Heart right ventricle (tissue), 16 donors: ENCODE data around the gene TTYH3. TPM values are rescaled to one million over a fixed set of nuclear protein-coding genes. Genes with fewer than 3 reads are reported as not detected.

Experiments used
- ATAC-seq, 8 donors: fragments of 200-7000 bp; cut with Tn5 transposase; one replicate each; pipeline ENCODE4 v1.9.1; 2020; ENCODE audit warnings: mild to moderate bottlenecking in 8 of 8, moderate library complexity in 8 of 8, moderate number of reproducible peaks in 1 of 8
- DNase-seq, 2 donors: peaks; one replicate each; pipeline ENCODE4 v3.0.0-alpha.2; 2020
- H3K27ac ChIP-seq, 10 donors: fragments of 200-600 bp; sonication (generic) in 2 of 10; one replicate each; pipeline versions ENCODE4 v1.5.0 to v1.8.0; 2020 to 2022; ENCODE audit warnings: mild to moderate bottlenecking in 3 of 10
- H3K27me3 ChIP-seq, 7 donors: fragments of 200-600 bp; one replicate each; pipeline ENCODE4 v1.8.0; 2021 to 2022; ENCODE audit warnings: mild to moderate bottlenecking in 2 of 7
- H3K36me3 ChIP-seq, 9 donors: fragments of 200-600 bp; sonication (generic) in 1 of 9; one replicate each; pipeline versions ENCODE4 v1.5.0 to v1.8.0; 2020 to 2022; ENCODE audit warnings: mild to moderate bottlenecking in 2 of 9
- H3K4me1 ChIP-seq, 9 donors: fragments of 200-600 bp; sonication (generic) in 1 of 9; one replicate each; pipeline versions ENCODE4 v1.5.0 to v1.8.0; 2020 to 2022; ENCODE audit warnings: mild to moderate bottlenecking in 4 of 9
- H3K4me3 ChIP-seq, 10 donors: fragments of 200-600 bp; sonication (generic) in 2 of 10; one replicate each; pipeline versions ENCODE4 v1.5.0 to v1.8.0; 2020 to 2022; ENCODE audit warnings: mild to moderate bottlenecking in 7 of 10, moderate library complexity in 2 of 10
- H3K9me3 ChIP-seq, 11 donors: fragments of 200-600 bp in 10 of 11; sonication (generic) in 2 of 11; one replicate each; pipeline versions ENCODE4 v1.5.0 to v1.8.0; 2013 to 2022; ENCODE audit warnings: mild to moderate bottlenecking in 2 of 11, control low read depth in 1 of 11, moderate library complexity in 1 of 11
- CTCF ChIP-seq, 9 donors: fragments of 200-600 bp; sonication (generic) in 2 of 9; IDR thresholded peaks; one replicate each; pipeline versions ENCODE4 v1.5.0 to v1.8.0; 2021 to 2022; ENCODE audit warnings: antibody characterized with exemption in 9 of 9, mild to moderate bottlenecking in 5 of 9, moderate library complexity in 1 of 9
- WGBS, 2 donors: extraction: QIAGEN DNeasy Blood & Tissue Kit; methylation state at CpG; one replicate each; pipeline ENCODE4 v1.1.7; 2013; ENCODE audit warnings: inconsistent platforms in 1 of 2; 5-methylcytosine and 5-hydroxymethylcytosine counted together
- intact Hi-C, 10 donors: fragments of 100-400 bp; cut with DNase I; formaldehyde crosslinking; loops; one replicate each; pipeline versions ENCODE4 v1.11.1 to v1.14.2; 2022
- polyA plus RNA-seq, 2 donors: library from polyadenylated mRNA; stranded (reverse); fragments of 200-250 nt; gene quantifications; one replicate each; pipeline ENCODE4 v1.2.3, GENCODE V29; 2013
- total RNA-seq, 10 donors: library from RNA; stranded (reverse); fragmentation: NEBNext Ultra II Directional in 3 of 10; extraction: Animal tissue kit (Norgen Biotek cat#: 25700) in 3 of 10; gene quantifications; one replicate each; pipeline versions ENCODE4 v1.2.1 to v1.2.4, GENCODE V29; 2021 to 2023
- donor health status: Arrhythmogenic right ventricular cardiomyopathy.
- donor health status: ischemic (EF 13 %, LVEDD 7.1; RV severe dilation, severe dysfunction).
- donor health status: healthy with polysubstance abuse.
- donor health status: DM: no; HTN: yes; CAD: no.
- donor health status: DM: no; HTN: no; CAD: no.
- donor health status: ischemic (EF 25% LVEDD 6.9; RV normal size, moderate dysfunction).
- donor health status: ischemic (EF 25% LVEDD 5.7; RV mildly dilated, moderate dysfunction).
- donor health status: healthy.
- donor health status: DM: yes; HTN: yes; CAD: no.
- donor health status: Ischemic cardiomyopathy.
- donor health status: ischemic (EF 35%, LVEDD 5.7; RV mildly dilated, moderate dysfunction).
- donor health status: nonischemic (EF 11% LVEDD 7.7; RV severe dilation, severe dysfunction).
- donor health status: DM: yes; HTN: yes; CAD: no.
- donor health status: PGD.
- donor health status: ischemic (EF 29% LVEDD 5.4; RV normal size, mild dysfunction).
- donor health status: nonischemic (EF 23%, LVEDD 6.1; RV moderate dilation, normal function).

Gene TTYH3
- total and polyA plus RNA-seq, 12 donors = 7.0 to 37.5 (median 9.0) TPM

DNA sequence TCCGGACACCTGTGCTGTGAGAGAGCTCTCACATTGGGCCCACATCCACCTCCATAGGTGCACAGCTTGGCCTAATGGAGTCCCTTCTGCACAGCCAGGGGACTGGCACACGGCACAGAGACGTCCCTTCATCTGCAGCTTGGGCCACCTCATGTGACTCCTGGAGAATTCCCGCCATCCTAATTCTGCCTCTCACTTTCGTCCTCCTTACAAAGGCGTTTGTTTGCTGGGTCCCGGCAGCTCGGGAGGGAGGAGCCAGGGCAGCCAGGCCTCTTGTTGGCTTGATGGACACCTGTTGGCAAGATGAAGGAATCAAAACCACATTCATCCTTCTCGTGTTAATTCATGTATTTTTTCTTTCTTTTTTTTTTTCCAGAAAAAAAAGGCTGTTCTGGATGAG lies 30.7 kb upstream of the TTYH3 start:
- Histone ChIP-seq H3K27ac (no peak overlapping the region), H3K9me3 (no peaks in the 10 kb centered on the region), H3K4me1 (peaks cover 0 to 18% (median 12%) of the 10 kb centered on the region in 9 donors), H3K4me3 (no peak overlapping the region), H3K27me3 (no peaks in the 10 kb centered on the region), H3K36me3 (peaks cover 0 to 66% (median 15%) of the 10 kb centered on the region in 9 donors)
- intact Hi-C loops = loop anchor here in 1 of 10 donors (5.0 kb wide), 1 partner anchor 41 kb away; no protein-coding TSS in a partner anchor
- no peak for TF ChIP-seq CTCF (IDR thresholded peaks at IDR 0.05)
- no peak for ATAC-seq
- DNase-seq = no peak
- 86% methylated on average over 9 of the region's 9 CpGs for WGBS, 2 donors

DNA sequence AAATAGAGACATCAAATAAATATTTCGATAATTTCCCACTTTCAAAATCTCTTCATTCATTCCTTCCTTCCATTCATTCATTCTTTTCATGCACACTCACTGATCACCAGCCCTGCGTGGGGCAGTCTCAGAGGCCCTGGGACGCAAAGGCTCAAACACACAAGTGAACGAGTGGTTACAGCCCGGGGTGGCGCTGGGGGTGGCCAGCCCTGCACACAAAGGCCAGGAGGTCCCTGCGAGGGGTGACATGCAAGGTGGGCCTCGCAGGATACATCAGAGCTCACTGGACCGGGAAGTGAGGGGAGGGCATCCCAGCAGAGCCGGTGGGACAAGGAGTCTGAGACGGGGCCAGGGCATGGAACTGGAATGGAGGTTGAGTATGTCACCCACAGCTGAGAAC lies 29.9 kb upstream of the TTYH3 start:
- Histone ChIP-seq H3K4me3 (no peak overlapping the region), H3K4me1 (peaks cover 0 to 27% (median 19%) of the 10 kb centered on the region in 9 donors), H3K27ac (no peak overlapping the region), H3K27me3 (no peaks in the 10 kb centered on the region), H3K36me3 (peaks cover 0 to 58% (median 15%) of the 10 kb centered on the region in 9 donors), H3K9me3 (no peaks in the 10 kb centered on the region)
- intact Hi-C loops = loop anchor here in 1 of 10 donors (5.0 kb wide), 1 partner anchor 40 kb away; no protein-coding TSS in a partner anchor
- ATAC-seq (no peak), DNase-seq (no peak)
- TF ChIP-seq CTCF (IDR thresholded peaks at IDR 0.05) = no peak
- 95 to 97% methylated on average over 11 of the region's 11 CpGs for WGBS, 2 donors

- intact Hi-C loops = loop anchor here in 1 of 10 donors (5.0 kb wide), 1 partner anchor 40 kb away; no protein-coding TSS in a partner anchor
- WGBS, 2 donors = 83 to 88% methylated on average over 19 of the region's 19 CpGs
- H3K36me3 ChIP-seq = peaks cover 0 to 52% (median 15%) of the 10 kb centered on the region in 9 donors
- no peaks in the 10 kb centered on the region for H3K27me3 ChIP-seq
- TF ChIP-seq CTCF (IDR thresholded peaks at IDR 0.05) = no peak
- ATAC-seq (peak in 1 of 8 donors; percentile 3), DNase-seq (no peak)
- peaks cover 4 to 33% (median 25%) of the 10 kb centered on the region in 9 donors for H3K4me1 ChIP-seq
- H3K4me3 ChIP-seq = no peak overlapping the region
- H3K27ac ChIP-seq = no peak overlapping the region
- H3K9me3 ChIP-seq = no peaks in the 10 kb centered on the region
Measured at GRCh38 chr7:2602406-2603043, 29.3 kb upstream of the TTYH3 start.

GRCh38 chr7:2603044-2603965 lies 28.5 kb upstream of the TTYH3 start:
- Histone ChIP-seq H3K9me3 (no peaks in the 10 kb centered on the region), H3K27ac (no peak overlapping the region), H3K36me3 (peaks cover 0 to 45% (median 12%) of the 10 kb centered on the region in 9 donors), H3K4me1 (peaks cover 8 to 40% (median 33%) of the 10 kb centered on the region in 9 donors), H3K4me3 (no peak overlapping the region), H3K27me3 (no peaks in the 10 kb centered on the region)
- WGBS, 2 donors = 90 to 94% methylated on average over 35 of the region's 35 CpGs
- intact Hi-C loops = loop anchor here in 1 of 10 donors (5.0 kb wide), 1 partner anchor 39 kb away; no protein-coding TSS in a partner anchor
- no peak for DNase-seq
- no peak for TF ChIP-seq CTCF (IDR thresholded peaks at IDR 0.05)
- no peak for ATAC-seq
